ENCODE data around the gene STRA6. TPM values are rescaled to one million over a fixed set of nuclear protein-coding genes. Genes with fewer than 3 reads are reported as not detected.

Gene STRA6, protein sequence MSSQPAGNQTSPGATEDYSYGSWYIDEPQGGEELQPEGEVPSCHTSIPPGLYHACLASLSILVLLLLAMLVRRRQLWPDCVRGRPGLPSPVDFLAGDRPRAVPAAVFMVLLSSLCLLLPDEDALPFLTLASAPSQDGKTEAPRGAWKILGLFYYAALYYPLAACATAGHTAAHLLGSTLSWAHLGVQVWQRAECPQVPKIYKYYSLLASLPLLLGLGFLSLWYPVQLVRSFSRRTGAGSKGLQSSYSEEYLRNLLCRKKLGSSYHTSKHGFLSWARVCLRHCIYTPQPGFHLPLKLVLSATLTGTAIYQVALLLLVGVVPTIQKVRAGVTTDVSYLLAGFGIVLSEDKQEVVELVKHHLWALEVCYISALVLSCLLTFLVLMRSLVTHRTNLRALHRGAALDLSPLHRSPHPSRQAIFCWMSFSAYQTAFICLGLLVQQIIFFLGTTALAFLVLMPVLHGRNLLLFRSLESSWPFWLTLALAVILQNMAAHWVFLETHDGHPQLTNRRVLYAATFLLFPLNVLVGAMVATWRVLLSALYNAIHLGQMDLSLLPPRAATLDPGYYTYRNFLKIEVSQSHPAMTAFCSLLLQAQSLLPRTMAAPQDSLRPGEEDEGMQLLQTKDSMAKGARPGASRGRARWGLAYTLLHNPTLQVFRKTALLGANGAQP
- 1.5 and 3.5 TPM in 2 replicates for total RNA-seq (2014; rRNA removed; shearing (Covaris generic))

DNA sequence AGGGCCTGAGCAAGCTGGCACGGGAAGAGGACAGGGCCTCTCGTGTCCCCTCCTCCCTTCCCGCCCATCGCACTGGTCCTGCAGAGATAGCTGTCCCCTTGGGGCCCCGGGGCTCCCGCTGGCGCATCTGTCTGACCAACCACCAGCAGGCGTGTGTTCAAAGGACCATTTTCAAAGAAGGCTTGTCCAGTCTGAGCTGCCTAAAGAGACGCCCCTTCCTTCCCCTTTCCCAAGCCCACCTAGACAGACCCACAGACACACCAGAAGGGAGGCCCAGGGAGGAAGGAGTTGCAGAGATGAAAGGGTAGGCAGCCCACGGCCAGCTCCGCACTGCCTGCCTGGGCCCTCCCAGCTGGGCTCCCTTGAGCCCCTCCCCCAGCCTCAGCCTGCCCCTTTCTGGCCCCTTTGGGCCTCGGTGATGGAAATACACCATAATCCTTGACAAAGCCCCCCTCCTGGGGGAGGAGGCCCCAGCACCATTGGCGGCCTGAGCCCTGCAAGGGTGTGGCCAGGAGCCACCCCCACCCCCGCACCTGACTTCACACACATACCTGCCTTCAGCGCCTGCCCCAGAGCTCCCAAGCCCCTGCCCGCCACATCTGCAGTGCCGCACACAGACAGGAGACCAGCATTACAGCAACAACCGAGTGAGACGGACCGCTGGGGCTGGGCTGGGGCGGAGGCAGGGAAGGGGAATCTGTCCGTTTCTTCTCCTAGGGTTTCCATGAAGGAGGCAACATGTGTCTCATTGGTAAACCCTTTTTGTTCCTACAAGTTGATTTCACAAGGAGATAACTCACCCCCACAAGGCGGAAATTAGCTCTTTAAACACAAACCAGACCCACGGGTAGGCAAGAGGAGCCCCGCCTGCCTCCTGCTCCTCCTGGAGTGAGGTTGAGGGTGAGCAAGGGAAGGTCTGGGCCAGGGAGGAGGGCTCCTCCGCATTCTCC, at the start of gene STRA6:
Gene STRA6, minus strand, starts transcription at position 336 of the 950 bp plus-strand sequence. CDS start 520 bp downstream, outside the sequence.
- DNase-seq (ENCODE audit: low read depth), result peak; percentile 60

GRCh38 chr15:74252291-74252690, 49.7 kb upstream of the STRA6 start:
- DNase-seq (ENCODE audit: low read depth), result no peak

- no peak for DNase-seq (ENCODE audit: low read depth)
Measured at GRCh38 chr15:74251131-74251811, 48.7 kb upstream of the STRA6 start.

- DNase-seq (ENCODE audit: low read depth), result no peak
Measured at GRCh38 chr15:74250266-74250665, 47.7 kb upstream of the STRA6 start.

DNA sequence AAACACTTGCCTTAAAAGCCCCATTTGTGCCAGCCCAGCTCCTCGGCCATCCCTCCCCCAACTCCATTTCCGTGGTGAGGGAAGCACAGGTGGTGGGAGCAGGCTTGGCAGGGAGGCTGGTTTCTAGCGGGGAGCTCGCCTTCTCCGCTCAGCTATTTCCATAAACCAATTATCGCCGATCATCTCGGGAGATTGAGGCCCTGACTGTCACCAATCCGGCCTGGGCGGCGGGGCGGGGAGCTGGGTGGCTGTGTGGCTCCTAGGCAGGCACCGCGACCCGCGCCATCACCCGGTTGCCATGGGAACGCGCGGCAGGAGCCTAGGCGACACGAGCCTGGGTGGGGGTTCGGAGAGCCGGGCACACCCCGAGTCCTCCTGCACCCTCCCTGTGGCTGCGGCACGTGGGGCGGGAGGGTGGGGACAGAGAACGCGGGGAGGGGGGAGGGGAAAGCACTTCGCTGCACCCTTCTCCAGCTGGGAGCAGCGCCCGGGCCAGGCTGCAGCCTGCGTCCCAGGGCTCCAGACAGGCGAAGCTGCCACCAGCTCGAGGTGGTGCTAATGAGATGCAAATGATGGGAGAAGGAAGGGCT, 42.9 kb upstream of the STRA6 start:
- no peak for DNase-seq (ENCODE audit: low read depth)

DNA sequence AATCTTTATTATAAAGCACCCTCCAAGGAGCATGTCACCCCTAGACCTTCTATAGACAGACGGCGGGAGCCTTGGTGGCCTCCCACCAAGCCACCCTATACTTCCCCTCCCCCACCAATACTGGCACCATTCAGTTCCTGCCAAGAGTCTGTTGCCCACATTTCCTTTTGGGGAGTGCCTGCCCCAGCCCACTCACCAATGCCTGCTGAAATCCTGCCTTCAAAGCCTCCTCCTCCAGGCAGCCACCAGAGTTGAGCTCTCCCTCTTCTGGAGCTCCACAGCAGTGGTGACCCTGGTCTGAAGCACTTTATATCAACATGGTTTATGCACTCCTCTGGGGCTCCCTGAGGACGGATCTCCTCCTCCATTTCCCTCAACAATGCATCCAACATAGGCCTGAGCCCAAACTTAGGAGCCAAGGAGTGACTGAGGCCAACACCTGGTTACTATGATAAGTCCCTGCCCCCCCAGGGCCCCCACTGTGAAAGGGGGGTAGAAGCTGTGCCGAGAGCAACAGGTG, 42.3 kb upstream of the STRA6 start:
- no peak for DNase-seq (ENCODE audit: low read depth)

GRCh38 chr15:74243431-74243830, 40.8 kb upstream of the STRA6 start:
- no peak for DNase-seq (ENCODE audit: low read depth)

DNA sequence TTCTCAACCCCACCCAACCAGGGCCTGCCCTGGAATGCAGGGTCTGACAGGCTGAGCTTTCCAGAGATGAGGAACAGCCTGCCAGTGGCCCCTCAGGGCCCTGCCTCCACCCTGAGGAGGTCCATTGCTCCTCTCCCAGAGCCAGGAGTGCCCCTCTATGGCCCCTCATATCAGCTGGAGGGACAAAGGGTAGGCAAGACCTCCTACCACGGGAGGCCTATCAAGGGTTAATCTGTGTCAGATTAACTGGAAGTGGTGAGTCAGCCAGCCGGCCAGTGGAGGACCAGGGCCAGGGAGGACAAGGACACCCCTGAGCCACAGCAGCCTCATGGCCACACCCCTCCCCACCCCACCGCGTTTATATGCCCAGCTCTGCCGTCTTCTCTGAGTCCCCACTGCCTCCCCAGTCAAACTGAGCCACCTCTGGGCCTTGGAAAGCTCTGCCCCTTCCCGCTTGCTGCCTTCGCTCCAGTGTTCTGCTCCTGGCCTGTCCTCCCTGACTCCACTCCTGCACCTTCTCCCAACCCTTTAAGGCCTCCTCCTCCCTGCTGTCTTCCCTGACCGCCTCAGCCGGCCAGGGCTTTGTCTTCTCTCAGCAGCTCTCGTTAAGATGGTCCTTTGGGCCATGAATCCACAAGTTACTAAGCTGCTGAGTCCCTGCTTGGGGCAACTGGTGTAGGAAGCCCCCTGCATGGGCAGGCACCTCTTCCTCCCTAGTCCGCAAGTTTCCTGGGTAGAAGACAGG, 40.0 kb upstream of the STRA6 start:
- peak; percentile 82 for DNase-seq (ENCODE audit: low read depth)

- DNase-seq (ENCODE audit: low read depth), result peak; percentile 48
Measured at GRCh38 chr15:74240897-74241614, 38.5 kb upstream of the STRA6 start.

GRCh38 chr15:74240002-74240568, 37.5 kb upstream of the STRA6 start:
- DNase-seq (ENCODE audit: low read depth), result peak; percentile 99

DNA sequence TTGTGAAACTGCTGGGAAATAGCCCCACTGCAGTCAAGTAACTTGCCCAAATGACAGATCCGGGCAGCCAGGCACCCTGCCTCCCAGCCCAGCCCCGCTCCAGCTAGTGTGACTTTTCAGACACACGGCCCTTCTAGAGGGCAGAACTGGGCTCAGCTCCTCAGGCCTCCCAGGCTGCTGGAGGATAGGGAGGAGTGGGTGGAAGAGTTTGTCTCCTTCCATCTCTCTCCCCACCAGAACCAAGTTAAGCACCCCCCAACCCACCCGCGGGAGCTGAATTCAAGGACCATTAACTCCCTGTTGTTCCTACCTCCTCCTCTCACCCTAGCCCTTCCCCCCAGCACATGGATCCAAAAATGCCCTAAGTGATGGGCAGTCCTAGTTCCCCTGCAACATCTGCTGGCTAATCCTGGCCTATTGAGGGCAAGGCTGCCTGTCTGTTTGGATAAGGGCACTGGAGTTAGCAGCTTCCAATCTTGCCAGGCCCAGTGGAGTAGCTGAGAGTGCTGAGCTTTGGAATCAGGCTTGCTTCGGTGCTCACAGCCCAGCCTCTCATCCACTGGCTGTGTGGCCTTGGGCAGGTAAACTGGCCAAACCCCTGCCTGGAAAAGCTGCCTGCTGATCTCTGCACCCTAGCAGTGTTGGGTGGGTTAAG, 36.6 kb upstream of the STRA6 start:
- no peak for DNase-seq (ENCODE audit: low read depth)

DNA sequence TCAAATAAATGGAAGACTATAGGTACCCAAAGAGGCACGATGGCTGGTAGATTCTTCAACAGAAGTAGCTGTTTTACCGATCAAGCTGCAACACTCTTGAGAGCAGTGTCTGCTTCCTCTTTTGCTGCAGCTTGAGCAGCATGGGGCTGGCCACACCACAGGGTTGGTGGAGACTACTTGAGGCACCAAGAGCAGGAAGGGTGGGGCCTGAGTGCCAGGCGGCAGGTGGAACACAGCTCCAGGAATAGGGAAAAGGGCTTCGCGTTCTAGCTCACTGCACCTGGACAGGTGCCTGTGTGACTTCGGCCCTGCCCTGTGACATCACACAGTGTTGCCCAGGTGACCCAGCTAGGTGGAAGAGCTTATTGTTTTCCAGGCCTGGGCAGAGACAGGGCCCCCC, 33.4 kb upstream of the STRA6 start, which contains the start of gene CCDC33:
Gene CCDC33, plus strand, starts transcription at position 365 of the 400 bp plus-strand sequence. CDS start 394 bp downstream, outside the sequence.
- no peak for DNase-seq (ENCODE audit: low read depth)

- DNase-seq (ENCODE audit: low read depth), result no peak
Measured at GRCh38 chr15:74234598-74234875, 31.9 kb upstream of the STRA6 start.

DNA sequence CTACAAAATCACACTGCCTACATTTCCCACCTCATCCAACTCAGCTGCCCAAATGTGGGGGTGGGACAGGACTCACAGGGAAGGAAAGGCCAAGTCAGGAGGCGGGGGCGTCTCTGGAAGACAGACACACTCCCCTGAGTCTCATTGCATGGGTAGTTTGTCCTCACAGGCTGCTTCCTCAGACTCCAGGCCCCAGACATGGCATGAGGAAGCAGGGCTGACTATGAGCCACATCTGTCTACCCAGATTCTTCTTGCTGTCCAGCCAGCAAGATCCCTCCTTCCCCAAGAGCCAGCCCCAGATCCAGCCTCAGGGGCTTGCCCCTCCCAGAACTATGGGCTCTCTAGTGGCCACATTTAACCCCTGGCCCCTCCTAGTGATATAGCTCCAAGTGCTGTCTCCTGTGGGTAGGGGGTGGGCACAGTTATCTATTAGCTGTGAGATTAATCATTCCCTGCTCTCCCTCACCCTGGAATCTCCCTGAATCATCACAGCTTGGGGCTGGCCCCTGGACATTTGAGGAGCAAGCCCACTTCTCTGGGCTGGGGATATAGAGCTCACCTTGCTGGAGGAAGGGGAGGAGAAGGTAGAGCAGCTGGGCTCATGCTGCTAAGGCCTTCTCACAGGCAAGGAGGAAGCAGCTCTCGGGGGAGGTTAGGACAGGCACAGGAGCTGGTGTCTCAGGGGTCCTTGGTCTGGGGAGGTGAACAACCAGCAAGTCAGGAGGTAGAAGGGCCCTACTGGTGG, 31.4 kb upstream of the STRA6 start:
- DNase-seq (ENCODE audit: low read depth), result no peak

DNA sequence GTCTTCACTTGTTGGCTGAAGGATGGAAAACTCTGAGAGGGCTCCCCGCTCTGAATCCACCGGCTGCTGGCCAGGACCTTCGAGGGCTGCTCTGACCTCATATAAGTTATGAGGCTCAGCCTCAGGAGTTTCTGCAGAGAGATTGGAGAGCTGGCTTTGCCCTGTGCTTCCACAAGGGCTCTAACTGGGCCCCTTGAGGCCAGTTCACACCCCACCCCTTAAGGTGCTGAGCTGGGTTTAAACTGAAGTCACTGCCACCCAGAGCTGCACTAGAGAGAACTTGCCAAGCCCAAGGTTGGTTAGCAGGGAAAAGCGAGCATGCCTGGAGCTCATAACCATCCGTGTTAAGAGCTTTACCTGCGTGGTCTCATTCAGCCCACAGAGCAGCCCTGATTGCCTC, 30.8 kb upstream of the STRA6 start:
- no peak for DNase-seq (ENCODE audit: low read depth)

DNA sequence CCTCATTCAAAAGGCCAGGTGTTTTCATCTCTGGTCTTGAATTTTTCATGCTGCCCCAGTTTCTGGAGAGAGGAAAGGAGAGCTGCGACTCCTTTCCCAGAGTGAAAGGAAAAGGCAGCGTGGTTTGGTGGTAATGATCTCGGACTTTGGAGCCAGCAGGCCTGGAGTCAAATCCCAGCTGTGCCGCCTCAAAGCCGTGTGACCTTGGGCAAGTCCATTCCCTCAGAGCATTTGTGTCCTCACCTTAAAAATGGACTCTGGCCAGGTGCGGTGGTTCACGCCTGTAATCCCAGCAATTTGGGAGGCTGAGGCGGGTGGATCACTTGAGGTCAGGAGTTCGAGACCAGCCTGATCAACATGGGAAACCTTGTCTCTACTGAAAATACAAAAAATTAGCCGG, 28.9 kb upstream of the STRA6 start:
- no peak for DNase-seq (ENCODE audit: low read depth)

GRCh38 chr15:74229686-74230085, 27.1 kb upstream of the STRA6 start:
- no peak for DNase-seq (ENCODE audit: low read depth)

- no peak for DNase-seq (ENCODE audit: low read depth)
Measured at GRCh38 chr15:74228723-74229081, 26.1 kb upstream of the STRA6 start.
